Progenitor cell of endocrine pancreas (in vitro differentiated cells): ENCODE measurements around the gene LIPC. TPM values are rescaled to one million over a fixed set of nuclear protein-coding genes. Genes with fewer than 3 reads are reported as not detected.

Source experiments
- DNase-seq: peaks from one replicate; pipeline ENCODE4 v3.0.0; 2021; ENCODE audit warnings: low spot score; ENCODE audit not compliant: unreplicated experiment
- H3K27ac Mint-ChIP-seq: 2 replicates; pipeline ENCODE4 v1.8.0; 2021; ENCODE audit warnings: mild to moderate bottlenecking, moderate library complexity, mixed read lengths
- H3K27me3 Mint-ChIP-seq: 2 replicates; pipeline ENCODE4 v1.8.0; 2021; ENCODE audit warnings: mixed read lengths
- H3K36me3 Mint-ChIP-seq: 2 replicates; pipeline ENCODE4 v1.8.0; 2022; ENCODE audit warnings: mixed read lengths; ENCODE audit not compliant: insufficient read depth
- H3K4me1 Mint-ChIP-seq: 2 replicates; pipeline ENCODE4 v1.8.0; 2021; ENCODE audit warnings: low read depth, mixed read lengths
- H3K4me3 Mint-ChIP-seq: 2 replicates; pipeline ENCODE4 v1.8.0; 2021; ENCODE audit warnings: low read depth, mild to moderate bottlenecking, moderate library complexity, mixed read lengths
- H3K9me3 Mint-ChIP-seq: 2 replicates; pipeline ENCODE4 v1.8.0; 2021; ENCODE audit warnings: low read depth, mixed read lengths
- CTCF ChIP-seq: fragments of 200-600 bp; sonication (generic); IDR thresholded peaks from one replicate; pipeline ENCODE4 v1.5.0; 2021; ENCODE audit warnings: antibody characterized with exemption, mild to moderate bottlenecking; ENCODE audit not compliant: unreplicated experiment
- total RNA-seq: library from RNA; stranded (reverse); gene quantifications from 2 replicates; pipeline ENCODE4 v1.2.1, GENCODE V29; 2021

LIPC gene
- total RNA-seq, 1 donor from 2014 or later: 5.9 TPM

- DNase-seq: no peak
- Mint-ChIP-seq H3K27ac (peak overlapping the region; percentile 73), H3K4me3 (no peak overlapping the region), H3K9me3 (peaks cover 3% of the 10 kb centered on the region), H3K36me3 (no peaks in the 10 kb centered on the region), H3K4me1 (peaks cover 35% of the 10 kb centered on the region), H3K27me3 (peaks cover 6% of the 10 kb centered on the region)
- TF ChIP-seq CTCF: no peak
Observed at GRCh38 chr15:58392141-58392540, 39.6 kb upstream of the LIPC start.

DNA sequence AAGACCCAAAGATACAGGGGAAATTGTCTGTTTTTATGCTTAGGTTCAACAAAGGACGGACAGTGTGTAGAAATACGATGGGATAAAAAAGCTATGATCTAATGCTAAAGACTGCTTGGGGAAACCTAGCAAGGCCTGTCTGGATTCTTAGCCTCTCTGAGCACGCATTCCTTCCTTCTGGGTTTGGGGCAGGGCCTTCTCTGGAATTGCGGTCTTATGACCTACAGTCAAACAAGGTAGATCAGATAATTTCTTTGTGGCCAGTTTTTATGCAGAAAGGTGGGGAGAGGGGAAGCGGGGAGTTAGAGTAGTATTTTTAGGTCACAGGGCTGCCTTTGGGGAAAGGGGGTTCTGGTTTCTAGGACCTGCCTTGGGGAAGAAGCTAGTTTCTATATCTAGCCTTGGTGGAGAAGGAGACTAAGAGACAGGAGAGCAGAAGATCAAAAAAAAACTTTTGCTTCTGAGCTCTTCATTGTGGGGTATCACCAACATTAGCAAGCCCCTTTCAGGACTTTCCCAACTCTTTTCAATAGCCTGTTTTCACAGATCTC, 39.1 kb upstream of the LIPC start:
- H3K4me3 Mint-ChIP-seq: no peak overlapping the region
- H3K27me3 Mint-ChIP-seq: peaks cover 10% of the 10 kb centered on the region
- peaks cover 36% of the 10 kb centered on the region for H3K4me1 Mint-ChIP-seq
- H3K36me3 Mint-ChIP-seq: no peaks in the 10 kb centered on the region
- no peak for TF ChIP-seq CTCF
- peak overlapping the region; percentile 73 for H3K27ac Mint-ChIP-seq
- H3K9me3 Mint-ChIP-seq: peaks cover 3% of the 10 kb centered on the region
- no peak for DNase-seq

DNA sequence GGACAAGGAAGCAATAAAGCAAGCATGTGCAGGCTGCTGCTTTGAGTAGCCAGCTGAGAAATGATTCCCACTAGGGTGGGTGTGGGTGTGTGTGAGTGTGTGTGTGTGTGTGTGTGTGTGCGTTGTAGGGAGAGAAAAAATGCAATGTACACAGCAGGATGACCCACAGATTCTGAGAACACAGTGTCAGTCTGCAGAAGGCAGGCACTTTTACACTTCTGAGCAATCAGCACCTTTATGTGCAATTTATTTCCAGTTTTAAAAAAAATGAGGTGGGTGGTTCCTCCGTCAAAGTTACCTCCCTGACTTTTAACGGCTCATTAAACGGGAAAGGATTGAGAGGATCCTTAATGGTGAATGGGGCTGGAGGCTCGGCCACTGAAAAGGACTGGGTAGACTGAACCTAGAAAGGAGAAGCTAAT, 38.5 kb upstream of the LIPC start:
- H3K36me3 Mint-ChIP-seq: no peaks in the 10 kb centered on the region
- H3K27me3 Mint-ChIP-seq: peaks cover 14% of the 10 kb centered on the region
- H3K4me1 Mint-ChIP-seq: peaks cover 36% of the 10 kb centered on the region
- no peak for DNase-seq
- peak overlapping the region; percentile 73 for H3K27ac Mint-ChIP-seq
- no peak for TF ChIP-seq CTCF
- H3K9me3 Mint-ChIP-seq: peaks cover 3% of the 10 kb centered on the region
- H3K4me3 Mint-ChIP-seq: no peak overlapping the region

DNA sequence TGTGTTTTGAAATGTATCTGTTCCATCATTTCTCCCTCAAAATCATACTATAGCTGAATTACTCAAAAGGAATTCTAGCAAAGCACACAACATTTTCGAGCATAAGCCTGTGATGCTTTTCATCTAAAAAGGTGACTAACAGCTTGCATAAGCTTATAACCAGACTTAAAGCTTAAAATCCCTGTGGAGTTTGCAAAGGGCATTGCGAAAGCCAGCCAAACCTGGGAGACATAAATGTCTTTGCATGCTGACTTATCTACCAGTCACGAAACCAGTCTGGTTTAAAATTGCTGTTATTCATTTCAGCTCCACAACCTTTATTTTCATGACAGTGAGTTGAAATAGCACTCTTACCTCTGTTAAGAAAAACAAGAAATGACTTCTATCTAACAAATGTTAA, 35.6 kb upstream of the LIPC start:
- no peak for DNase-seq
- Mint-ChIP-seq H3K9me3 (peaks cover 3% of the 10 kb centered on the region), H3K27ac (no peak overlapping the region), H3K4me3 (no peak overlapping the region), H3K27me3 (peaks cover 21% of the 10 kb centered on the region), H3K36me3 (no peaks in the 10 kb centered on the region), H3K4me1 (peaks cover 26% of the 10 kb centered on the region)
- no peak for TF ChIP-seq CTCF

GRCh38 chr15:58398071-58398470, 33.7 kb upstream of the LIPC start:
- Mint-ChIP-seq H3K27ac (no peak overlapping the region), H3K27me3 (peaks cover 22% of the 10 kb centered on the region), H3K4me3 (no peak overlapping the region), H3K36me3 (no peaks in the 10 kb centered on the region), H3K9me3 (no peaks in the 10 kb centered on the region), H3K4me1 (peaks cover 8% of the 10 kb centered on the region)
- no peak for TF ChIP-seq CTCF
- no peak for DNase-seq
